Measurements from ENCODE around the gene DCN. TPM values are rescaled to one million over a fixed set of nuclear protein-coding genes. Genes with fewer than 3 reads are reported as not detected.
A peak's percentile ranks its signal among the peaks of the same experiment; 100 is the strongest.

Gene DCN
- total and polyA plus RNA-seq, 8 donors, result 28.9 to 217 (median 51.3) TPM

- DNase-seq, result no peak
- FAIRE-seq, result no peak
- ATAC-seq, result no peak
- TF ChIP-seq CTCF (IDR thresholded peaks at IDR 0.05), result no peak
- WGBS, 2 donors, result 60 to 73% methylated on average over 2 of the region's 2 CpGs
- Histone ChIP-seq H3K4me3 (no peak overlapping the region), H3K4me1 (peaks cover 0 to 6% (median 0%) of the 10 kb centered on the region in 3 donors), H3K9me3 (no peaks in the 10 kb centered on the region), H3K27ac (no peak overlapping the region), H3K27me3 (peaks cover 0 to 6% (median 0%) of the 10 kb centered on the region in 4 donors), H3K36me3 (no peaks in the 10 kb centered on the region)
- intact Hi-C loops (cut with DNase I), result no loop called here
Measured at GRCh38 chr12:91139286-91139685, 43.3 kb downstream of the DCN start.

GRCh38 chr12:91138337-91138920, 44.2 kb downstream of the DCN start:
- intact Hi-C loops (cut with DNase I), result no loop called here
- no peak for TF ChIP-seq CTCF (IDR thresholded peaks at IDR 0.05)
- Histone ChIP-seq H3K27ac (no peak overlapping the region), H3K4me1 (peaks cover 0 to 6% (median 0%) of the 10 kb centered on the region in 3 donors), H3K36me3 (no peaks in the 10 kb centered on the region), H3K9me3 (no peaks in the 10 kb centered on the region), H3K27me3 (peaks cover 0 to 6% (median 0%) of the 10 kb centered on the region in 4 donors), H3K4me3 (no peak overlapping the region)
- peak in 3 of 4 donors; percentile 22 to 54 (median 31) for ATAC-seq
- FAIRE-seq, result no peak
- WGBS, 2 donors, result 6 to 26% methylated on average over 1 of the region's 1 CpG
- DNase-seq, result no peak

- FAIRE-seq (no peak), ATAC-seq (no peak), DNase-seq (no peak)
- Histone ChIP-seq H3K36me3 (no peaks in the 10 kb centered on the region), H3K27me3 (peaks cover 0 to 6% (median 0%) of the 10 kb centered on the region in 4 donors), H3K27ac (no peak overlapping the region), H3K4me3 (no peak overlapping the region), H3K9me3 (no peaks in the 10 kb centered on the region), H3K4me1 (peaks cover 0 to 6% (median 0%) of the 10 kb centered on the region in 3 donors)
- 84 to 89% methylated on average over 1 of the region's 1 CpG for WGBS, 2 donors
- intact Hi-C loops (cut with DNase I), result no loop called here
- no peak for TF ChIP-seq CTCF (IDR thresholded peaks at IDR 0.05)
Measured at GRCh38 chr12:91133871-91134270, 48.7 kb downstream of the DCN start.

- Histone ChIP-seq H3K36me3 (no peaks in the 10 kb centered on the region), H3K27ac (no peak overlapping the region), H3K9me3 (no peaks in the 10 kb centered on the region), H3K27me3 (no peaks in the 10 kb centered on the region), H3K4me1 (no peaks in the 10 kb centered on the region), H3K4me3 (no peak overlapping the region)
- ATAC-seq, result no peak
- 74 to 91% methylated on average over 2 of the region's 2 CpGs for WGBS, 2 donors
- no peak for TF ChIP-seq CTCF (IDR thresholded peaks at IDR 0.05)
- no peak for DNase-seq
- intact Hi-C loops (cut with DNase I), result no loop called here
- FAIRE-seq, result no peak
Measured at GRCh38 chr12:91129662-91130362, 52.8 kb downstream of the DCN start.

- no peak overlapping the region for H3K4me3 ChIP-seq
- H3K27ac ChIP-seq, result no peak overlapping the region
- no peak for FAIRE-seq
- DNase-seq, result no peak
- no peak for TF ChIP-seq CTCF (IDR thresholded peaks at IDR 0.05)
- no peaks in the 10 kb centered on the region for H3K36me3 ChIP-seq
- H3K4me1 ChIP-seq, result no peaks in the 10 kb centered on the region
- WGBS, 2 donors, result 45 to 62% methylated on average over 3 of the region's 3 CpGs
- H3K27me3 ChIP-seq, result no peaks in the 10 kb centered on the region
- no peaks in the 10 kb centered on the region for H3K9me3 ChIP-seq
- ATAC-seq, result no peak
- intact Hi-C loops (cut with DNase I), result no loop called here
Measured at GRCh38 chr12:91127751-91128150, 54.9 kb downstream of the DCN start.
